ENCODE results near the gene CLASP2.

CLASP2 gene

DNA sequence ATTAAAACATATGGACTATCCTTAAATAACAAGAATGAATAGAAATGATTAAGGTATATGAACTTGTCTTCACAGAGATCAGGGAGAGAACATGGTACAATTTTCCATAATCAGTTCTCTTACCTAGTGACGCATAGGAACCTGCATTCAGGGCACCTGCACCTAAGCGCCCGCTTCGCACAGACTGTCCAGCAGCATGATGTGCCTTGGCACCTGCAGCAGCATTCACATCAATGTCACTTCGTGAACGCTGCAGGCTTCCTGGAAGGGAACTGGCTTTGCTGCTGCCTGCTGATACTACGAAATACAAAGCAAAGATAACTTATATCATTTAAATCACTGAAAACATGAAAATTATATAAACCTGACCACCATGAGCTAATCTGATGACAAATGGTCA lies 115.2 kb downstream of the CLASP2 start:
- no peak for TF ChIP-seq ZFX (IDR thresholded peaks at IDR 0.05)
- TF ChIP-seq, protein P1, sequence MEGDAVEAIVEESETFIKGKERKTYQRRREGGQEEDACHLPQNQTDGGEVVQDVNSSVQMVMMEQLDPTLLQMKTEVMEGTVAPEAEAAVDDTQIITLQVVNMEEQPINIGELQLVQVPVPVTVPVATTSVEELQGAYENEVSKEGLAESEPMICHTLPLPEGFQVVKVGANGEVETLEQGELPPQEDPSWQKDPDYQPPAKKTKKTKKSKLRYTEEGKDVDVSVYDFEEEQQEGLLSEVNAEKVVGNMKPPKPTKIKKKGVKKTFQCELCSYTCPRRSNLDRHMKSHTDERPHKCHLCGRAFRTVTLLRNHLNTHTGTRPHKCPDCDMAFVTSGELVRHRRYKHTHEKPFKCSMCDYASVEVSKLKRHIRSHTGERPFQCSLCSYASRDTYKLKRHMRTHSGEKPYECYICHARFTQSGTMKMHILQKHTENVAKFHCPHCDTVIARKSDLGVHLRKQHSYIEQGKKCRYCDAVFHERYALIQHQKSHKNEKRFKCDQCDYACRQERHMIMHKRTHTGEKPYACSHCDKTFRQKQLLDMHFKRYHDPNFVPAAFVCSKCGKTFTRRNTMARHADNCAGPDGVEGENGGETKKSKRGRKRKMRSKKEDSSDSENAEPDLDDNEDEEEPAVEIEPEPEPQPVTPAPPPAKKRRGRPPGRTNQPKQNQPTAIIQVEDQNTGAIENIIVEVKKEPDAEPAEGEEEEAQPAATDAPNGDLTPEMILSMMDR (conservative IDR thresholded peaks at IDR 0.05): no peak
- H3K27ac ChIP-seq: no peak overlapping the region

DNA sequence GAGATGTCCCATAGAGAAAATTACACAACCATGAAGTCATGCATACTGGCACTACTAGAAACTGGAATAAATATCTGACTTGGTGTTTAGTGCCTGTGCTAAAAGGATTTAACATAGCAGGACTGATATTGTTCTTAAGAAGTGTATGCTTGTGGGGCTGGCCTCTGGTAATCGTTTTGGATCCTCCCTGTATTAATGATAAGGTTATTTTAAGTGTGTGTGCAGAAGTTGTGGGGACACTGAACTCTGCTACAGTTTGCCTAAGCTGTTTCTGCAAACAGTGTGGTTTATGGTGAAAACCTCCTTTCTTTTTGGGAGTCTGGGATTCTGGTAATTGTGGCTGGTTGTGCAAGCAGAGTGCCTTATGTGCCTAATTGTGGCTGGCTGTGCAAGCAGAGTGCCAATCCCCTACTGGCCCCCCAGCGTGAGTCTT lies 120.8 kb downstream of the CLASP2 start:
- TF ChIP-seq, protein P1 (conservative IDR thresholded peaks at IDR 0.05): no peak
- no peak for TF ChIP-seq ZFX (IDR thresholded peaks at IDR 0.05)

GRCh38 chr3:33592999-33593398 lies 125.1 kb downstream of the CLASP2 start:
- TF ChIP-seq, protein P1 (conservative IDR thresholded peaks at IDR 0.05): no peak
- TF ChIP-seq ZFX (IDR thresholded peaks at IDR 0.05): no peak
- H3K27ac ChIP-seq: no peak overlapping the region

More for the DNA sequence above, 120.8 kb downstream of the CLASP2 start:
- no peak overlapping the region for H3K27ac ChIP-seq

GRCh38 chr3:33590541-33590940 lies 127.5 kb downstream of the CLASP2 start:
- no peak overlapping the region for H3K27ac ChIP-seq
- TF ChIP-seq, protein P1 (conservative IDR thresholded peaks at IDR 0.05): no peak
- TF ChIP-seq ZFX (IDR thresholded peaks at IDR 0.05): no peak

DNA sequence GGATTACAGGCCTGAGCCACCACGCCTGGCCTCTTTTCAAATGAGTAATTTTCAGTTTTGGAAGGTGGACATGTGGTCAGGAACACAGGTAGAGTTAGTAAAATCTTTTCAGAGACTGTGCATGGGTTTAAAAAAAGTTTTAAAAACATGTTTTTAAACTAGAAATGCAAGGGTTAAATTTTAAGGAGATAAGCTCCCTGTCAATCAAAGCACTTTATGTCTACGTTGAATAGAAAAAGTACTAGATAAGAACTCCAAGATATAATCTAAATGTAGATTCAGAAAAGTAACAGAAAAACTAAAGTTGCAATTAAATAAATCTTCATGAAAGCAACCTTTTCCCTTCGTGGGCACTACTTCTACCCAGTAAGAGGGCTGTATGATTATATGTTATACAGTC lies 131.7 kb downstream of the CLASP2 start:
- TF ChIP-seq, protein P1 (conservative IDR thresholded peaks at IDR 0.05): no peak
- no peak overlapping the region for H3K27ac ChIP-seq

- TF ChIP-seq, protein P1 (conservative IDR thresholded peaks at IDR 0.05): no peak
- TF ChIP-seq ZFX (IDR thresholded peaks at IDR 0.05): no peak
- H3K27ac ChIP-seq: no peak overlapping the region
Observed at GRCh38 chr3:33582234-33582633, 135.8 kb downstream of the CLASP2 start.

DNA sequence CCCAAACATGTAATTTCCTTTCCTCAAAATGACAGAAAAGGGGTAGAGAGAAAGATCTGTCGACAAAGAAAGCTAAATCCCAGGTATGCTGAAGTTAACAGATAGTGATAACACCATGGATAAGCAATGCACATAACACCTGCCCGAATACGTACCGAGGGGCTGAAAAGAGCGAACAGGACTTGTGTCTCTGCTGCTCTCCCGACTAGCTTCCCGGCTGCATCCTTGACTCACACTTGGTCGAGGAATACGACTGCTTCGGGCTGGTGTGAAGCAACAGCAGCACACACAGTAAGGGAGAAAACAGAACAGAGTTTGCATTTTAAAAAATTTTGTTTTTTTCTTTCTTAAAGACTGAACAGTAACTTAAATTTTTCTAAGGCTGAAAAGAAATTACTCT lies 136.4 kb downstream of the CLASP2 start:
- H3K27ac ChIP-seq: no peak overlapping the region
- TF ChIP-seq ZFX (IDR thresholded peaks at IDR 0.05): no peak
- TF ChIP-seq, protein P1 (conservative IDR thresholded peaks at IDR 0.05): no peak

Measured in C4-2B (cell line).